HG03469 (cell line): ENCODE data around the gene CDH11.

Source experiments
- ATAC-seq: cut with Tn5 transposase; IDR thresholded peaks from one replicate; pipeline ENCODE4 v1.9.1; 2021; ENCODE audit warnings: mild to moderate bottlenecking, moderate library complexity, moderate number of reproducible peaks; ENCODE audit not compliant: unreplicated experiment

The CDH11 gene

GRCh38 chr16:64989050-64989449 is 132.8 kb downstream of the CDH11 start:
- no peak for ATAC-seq

GRCh38 chr16:64983963-64984362 is 137.9 kb downstream of the CDH11 start:
- ATAC-seq = no peak

GRCh38 chr16:64983231-64983630 is 138.6 kb downstream of the CDH11 start:
- no peak for ATAC-seq

GRCh38 chr16:64982581-64982980 is 139.3 kb downstream of the CDH11 start:
- no peak for ATAC-seq

- ATAC-seq = no peak
These were observed 140.1 kb downstream of the CDH11 start for GRCh38 chr16:64981568-64982281.

- no peak for ATAC-seq
These were observed 144.5 kb downstream of the CDH11 start for GRCh38 chr16:64977206-64977920.

- ATAC-seq = no peak
These were observed 146.0 kb downstream of the CDH11 start for GRCh38 chr16:64975821-64976220.

- no peak for ATAC-seq
These were observed 147.5 kb downstream of the CDH11 start for GRCh38 chr16:64974381-64974780.

GRCh38 chr16:64973171-64973570 is 148.7 kb downstream of the CDH11 start:
- ATAC-seq = no peak

GRCh38 chr16:64971171-64971570 is 150.7 kb downstream of the CDH11 start:
- no peak for ATAC-seq

GRCh38 chr16:64969221-64969620 is 152.6 kb downstream of the CDH11 start:
- no peak for ATAC-seq

GRCh38 chr16:64968539-64968938 is 153.3 kb downstream of the CDH11 start:
- ATAC-seq = no peak

- ATAC-seq = no peak
These were observed 157.7 kb downstream of the CDH11 start for GRCh38 chr16:64964126-64964540.

GRCh38 chr16:64962786-64963185 is 159.1 kb downstream of the CDH11 start:
- ATAC-seq = no peak

GRCh38 chr16:64957246-64957645 is 164.6 kb downstream of the CDH11 start:
- no peak for ATAC-seq

GRCh38 chr16:64952177-64952576 is 169.7 kb downstream of the CDH11 start:
- no peak for ATAC-seq

GRCh38 chr16:64951193-64951592 is 170.7 kb downstream of the CDH11 start:
- ATAC-seq = no peak

- ATAC-seq = no peak
These were observed 171.1 kb downstream of the CDH11 start for GRCh38 chr16:64950731-64951130.

- no peak for ATAC-seq
These were observed 171.6 kb downstream of the CDH11 start for GRCh38 chr16:64950262-64950661.

GRCh38 chr16:64948056-64948455 is 173.8 kb downstream of the CDH11 start:
- no peak for ATAC-seq

- ATAC-seq = no peak
These were observed 174.2 kb downstream of the CDH11 start for GRCh38 chr16:64947651-64948050.

- no peak for ATAC-seq
These were observed 188.0 kb downstream of the CDH11 start for GRCh38 chr16:64933885-64934284.
